ENCODE data around the gene KLF11. TPM values are rescaled to one million over a fixed set of nuclear protein-coding genes. Genes with fewer than 3 reads are reported as not detected.

Gene KLF11
- total RNA-seq, 1 experiment from 2014 or later: 10.9 TPM

DNA sequence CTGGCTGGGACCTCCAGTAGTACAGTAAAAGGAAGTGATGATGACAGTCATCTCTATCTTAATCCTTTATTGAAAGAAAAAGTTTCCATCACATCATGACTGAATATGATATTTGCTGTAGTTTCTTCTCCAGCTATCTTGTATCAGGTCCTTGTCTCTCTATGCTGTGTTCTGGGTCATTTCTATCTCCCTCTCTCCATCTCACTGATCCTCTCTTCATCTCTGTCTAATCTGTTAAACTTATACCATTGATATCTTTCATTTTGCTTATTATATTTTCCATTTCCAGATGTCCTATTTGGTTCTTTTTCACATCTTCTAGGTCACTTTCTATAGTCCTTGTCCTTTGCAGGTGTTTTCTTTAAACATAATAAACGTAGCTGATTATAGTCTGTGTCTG lies 24.5 kb downstream of the KLF11 start:
- Histone ChIP-seq H2AFZ (no peak overlapping the region), H3K79me2 (ENCODE audit: low read depth) (no peaks in the 10 kb centered on the region), H3K27ac (no peak overlapping the region), H3K36me3 (ENCODE audit: low read depth) (no peaks in the 10 kb centered on the region), H3F3A (ENCODE audit: insufficient read depth, low read depth) (no peaks in the 10 kb centered on the region), H3K9me2 (ENCODE audit: insufficient read depth) (no peaks in the 10 kb centered on the region), H3K4me1 (replicated peaks; ENCODE audit: insufficient read depth) (no peaks in the 10 kb centered on the region), H3K27me3 (ENCODE audit: insufficient read depth, low read depth) (no peaks in the 10 kb centered on the region), H3K9me3 (ENCODE audit: insufficient read depth, low read depth) (no peaks in the 10 kb centered on the region), H3K4me3 (no peak overlapping the region), H4K20me1 (ENCODE audit: insufficient read depth) (no peaks in the 10 kb centered on the region), H3K4me2 (no peak overlapping the region)
- ChIA-PET POLR2A (ENCODE audit: unreplicated experiment) (interaction anchor here (0.8 kb wide), 1 partner anchor 1832 kb away, joined by 3 read pairs; no protein-coding TSS in a partner anchor), CTCF (interaction anchor here (0.7 kb wide), 1 partner anchor 292 kb away, joined by 10 read pairs; no protein-coding TSS in a partner anchor)
- no TSS peak for BruUV-seq (replicated peaks)
- DNase-seq: no peak
- intact Hi-C loops (cut with micrococcal nuclease; ENCODE audit: unreplicated experiment): no loop called here
- TF ChIP-seq, protein P1, sequence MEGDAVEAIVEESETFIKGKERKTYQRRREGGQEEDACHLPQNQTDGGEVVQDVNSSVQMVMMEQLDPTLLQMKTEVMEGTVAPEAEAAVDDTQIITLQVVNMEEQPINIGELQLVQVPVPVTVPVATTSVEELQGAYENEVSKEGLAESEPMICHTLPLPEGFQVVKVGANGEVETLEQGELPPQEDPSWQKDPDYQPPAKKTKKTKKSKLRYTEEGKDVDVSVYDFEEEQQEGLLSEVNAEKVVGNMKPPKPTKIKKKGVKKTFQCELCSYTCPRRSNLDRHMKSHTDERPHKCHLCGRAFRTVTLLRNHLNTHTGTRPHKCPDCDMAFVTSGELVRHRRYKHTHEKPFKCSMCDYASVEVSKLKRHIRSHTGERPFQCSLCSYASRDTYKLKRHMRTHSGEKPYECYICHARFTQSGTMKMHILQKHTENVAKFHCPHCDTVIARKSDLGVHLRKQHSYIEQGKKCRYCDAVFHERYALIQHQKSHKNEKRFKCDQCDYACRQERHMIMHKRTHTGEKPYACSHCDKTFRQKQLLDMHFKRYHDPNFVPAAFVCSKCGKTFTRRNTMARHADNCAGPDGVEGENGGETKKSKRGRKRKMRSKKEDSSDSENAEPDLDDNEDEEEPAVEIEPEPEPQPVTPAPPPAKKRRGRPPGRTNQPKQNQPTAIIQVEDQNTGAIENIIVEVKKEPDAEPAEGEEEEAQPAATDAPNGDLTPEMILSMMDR (conservative IDR thresholded peaks at IDR 0.05): no peak
- TF ChIP-seq EZH2 (IDR thresholded peaks at IDR 0.05; ENCODE audit: low read depth): no peak

- Histone ChIP-seq H3K4me1 (replicated peaks; ENCODE audit: insufficient read depth) (no peaks in the 10 kb centered on the region; the same call in 1 of the 2 replicates), H4K20me1 (ENCODE audit: insufficient read depth) (no peaks in the 10 kb centered on the region), H3K36me3 (ENCODE audit: low read depth) (no peaks in the 10 kb centered on the region), H2AFZ (no peak overlapping the region), H3K4me3 (no peak overlapping the region), H3K27ac (no peak overlapping the region), H3K9me2 (ENCODE audit: insufficient read depth) (no peaks in the 10 kb centered on the region), H3F3A (ENCODE audit: insufficient read depth, low read depth) (no peaks in the 10 kb centered on the region), H3K79me2 (ENCODE audit: low read depth) (no peaks in the 10 kb centered on the region), H3K4me2 (no peak overlapping the region), H3K9me3 (ENCODE audit: insufficient read depth, low read depth) (no peaks in the 10 kb centered on the region), H3K27me3 (ENCODE audit: insufficient read depth, low read depth) (peaks cover 5% of the 10 kb centered on the region; the same call in 1 of the 2 replicates)
- TF ChIP-seq EZH2 (IDR thresholded peaks at IDR 0.05; ENCODE audit: low read depth): no peak
- TF ChIP-seq, protein P1 (conservative IDR thresholded peaks at IDR 0.05): no peak
- intact Hi-C loops (cut with micrococcal nuclease; ENCODE audit: unreplicated experiment): no loop called here
- no peak for DNase-seq
- POLR2A ChIA-PET (ENCODE audit: unreplicated experiment): no interaction called here
- no TSS peak for BruUV-seq (replicated peaks)
- CTCF ChIA-PET: interaction anchor here (0.6 to 5.0 kb wide), 4 partner anchors 17 to 364 kb away, joined by 3 to 35 read pairs (median 9); no protein-coding TSS in a partner anchor
Measured at GRCh38 chr2:10071176-10071575, 27.8 kb downstream of the KLF11 start.

GRCh38 chr2:10071595-10071994 lies 28.2 kb downstream of the KLF11 start:
- H3K27me3 ChIP-seq (ENCODE audit: insufficient read depth, low read depth): peaks cover 5% of the 10 kb centered on the region; the same call in 1 of the 2 replicates
- no peak overlapping the region for H3K4me3 ChIP-seq
- ChIA-PET CTCF (interaction anchor here (1.2 to 5.0 kb wide), 3 partner anchors 16 to 363 kb away, joined by 3 to 35 read pairs (median 15); no protein-coding TSS in a partner anchor), POLR2A (ENCODE audit: unreplicated experiment) (no interaction called here)
- no peak for DNase-seq
- H3K79me2 ChIP-seq (ENCODE audit: low read depth): no peaks in the 10 kb centered on the region
- H3K9me3 ChIP-seq (ENCODE audit: insufficient read depth, low read depth): no peaks in the 10 kb centered on the region
- H3K4me1 ChIP-seq (replicated peaks; ENCODE audit: insufficient read depth): no peaks in the 10 kb centered on the region; the same call in 1 of the 2 replicates
- no peaks in the 10 kb centered on the region for H3K36me3 ChIP-seq (ENCODE audit: low read depth)
- no peak overlapping the region for H2AFZ ChIP-seq
- no peak for TF ChIP-seq EZH2 (IDR thresholded peaks at IDR 0.05; ENCODE audit: low read depth)
- TF ChIP-seq, protein P1 (conservative IDR thresholded peaks at IDR 0.05): no peak
- BruUV-seq (replicated peaks): no TSS peak
- H3K9me2 ChIP-seq (ENCODE audit: insufficient read depth): no peaks in the 10 kb centered on the region
- H4K20me1 ChIP-seq (ENCODE audit: insufficient read depth): no peaks in the 10 kb centered on the region
- no peak overlapping the region for H3K27ac ChIP-seq
- intact Hi-C loops (cut with micrococcal nuclease; ENCODE audit: unreplicated experiment): no loop called here
- H3K4me2 ChIP-seq: no peak overlapping the region
- H3F3A ChIP-seq (ENCODE audit: insufficient read depth, low read depth): no peaks in the 10 kb centered on the region

Data from PC-9 (cell line).